GM12872 (cell line): ENCODE data around the gene BCL2L11.

Source experiments
- CTCF ChIP-seq: IDR thresholded peaks from 3 replicates; pipeline ENCODE4 v1.5.1; 2011; ENCODE audit warnings: low read depth, mild to moderate bottlenecking, low read length, moderate library complexity; ENCODE audit not compliant: insufficient read depth

Gene BCL2L11

DNA sequence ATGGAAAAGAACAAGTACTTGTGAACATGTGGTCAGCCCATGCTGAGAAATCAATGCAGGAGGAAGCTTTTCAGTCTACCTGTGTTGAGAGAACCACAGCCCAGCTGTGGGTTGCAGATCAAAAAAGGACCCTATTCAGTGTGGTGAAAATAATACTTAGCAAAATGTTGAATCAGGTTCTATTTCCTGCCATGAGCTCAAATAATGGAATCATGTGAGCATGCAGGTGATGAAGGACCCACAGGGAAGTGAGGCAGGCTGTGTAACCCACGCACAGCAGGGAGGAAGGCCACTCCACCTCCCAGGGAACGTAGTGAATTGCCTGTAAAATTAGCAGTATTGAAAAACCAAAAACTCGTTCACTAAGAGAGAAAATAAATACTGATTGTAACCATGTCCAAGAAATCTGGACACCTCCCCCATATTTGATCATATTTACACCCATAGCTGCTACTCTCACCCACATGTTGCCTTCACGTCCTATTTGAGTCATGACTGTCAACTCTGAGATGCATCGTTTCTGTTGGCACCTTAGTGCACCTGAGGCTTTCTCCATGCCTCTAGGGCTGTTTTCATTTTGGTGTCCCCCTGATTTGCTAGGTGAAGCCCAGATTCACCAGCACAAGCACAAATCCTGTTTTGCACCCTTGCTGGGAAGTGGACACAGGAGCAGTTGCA, 20.5 kb upstream of the BCL2L11 start:
- TF ChIP-seq CTCF = no peak

DNA sequence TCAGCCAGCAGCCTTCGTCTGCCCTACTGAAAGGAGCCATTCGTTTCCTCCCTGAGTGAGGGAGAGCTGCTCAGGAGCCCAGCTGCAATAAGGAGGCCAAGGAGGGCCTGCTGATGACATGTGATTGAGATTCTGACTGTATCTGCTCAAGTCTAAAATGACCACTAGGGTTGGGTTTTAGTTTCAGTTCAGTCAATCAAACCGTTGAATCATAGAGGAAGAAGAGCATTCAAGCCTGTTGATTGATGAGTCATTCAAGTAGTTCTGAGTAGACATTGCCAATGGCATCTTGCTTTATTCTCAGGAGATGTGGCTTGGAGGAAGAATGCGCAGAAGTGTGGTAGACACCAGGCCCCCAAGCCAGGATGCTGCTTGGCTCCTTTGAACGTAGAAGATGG, 19.9 kb upstream of the BCL2L11 start:
- TF ChIP-seq CTCF = peak; percentile 46

GRCh38 chr2:111101592-111101991, 19.1 kb upstream of the BCL2L11 start:
- TF ChIP-seq CTCF = no peak

DNA sequence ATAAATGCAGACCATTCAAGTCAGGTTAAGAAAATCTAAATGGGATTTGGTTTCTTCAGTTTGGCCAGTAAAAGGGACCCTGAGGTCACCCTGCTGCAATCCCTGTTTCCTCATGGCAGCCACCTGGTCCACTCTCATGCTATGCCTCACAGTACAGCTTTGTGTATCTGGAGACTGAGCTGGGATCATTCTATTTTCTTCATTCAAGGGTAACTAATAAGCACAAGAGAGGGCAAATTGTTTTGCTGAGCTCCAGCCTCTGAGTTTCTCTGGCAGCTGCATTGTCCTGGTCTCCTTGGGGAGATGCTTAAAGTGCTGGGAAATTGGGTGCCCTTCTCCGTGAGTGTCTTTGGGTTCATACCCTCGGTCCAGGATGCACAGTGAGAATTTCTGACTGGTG, 18.5 kb upstream of the BCL2L11 start:
- no peak for TF ChIP-seq CTCF

DNA sequence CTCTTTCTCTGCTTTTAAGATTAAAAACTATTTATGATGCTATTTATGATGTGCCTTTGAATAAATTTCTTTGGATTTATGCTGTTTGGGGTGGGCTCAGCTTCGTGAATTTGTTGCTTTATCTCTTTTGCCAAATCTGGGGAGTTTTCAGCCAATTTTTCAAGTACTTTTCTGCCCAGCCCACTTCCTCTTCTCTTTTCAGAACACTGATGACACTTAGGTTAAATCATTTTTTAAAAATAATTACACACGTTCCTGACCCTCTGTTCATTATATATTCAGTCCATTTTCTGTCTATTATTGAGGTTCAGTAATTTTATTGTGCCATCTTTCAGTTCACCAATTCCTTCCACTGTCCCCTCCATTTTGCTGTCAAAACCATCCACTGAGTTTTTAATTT, 14.8 kb upstream of the BCL2L11 start:
- TF ChIP-seq CTCF = no peak

DNA sequence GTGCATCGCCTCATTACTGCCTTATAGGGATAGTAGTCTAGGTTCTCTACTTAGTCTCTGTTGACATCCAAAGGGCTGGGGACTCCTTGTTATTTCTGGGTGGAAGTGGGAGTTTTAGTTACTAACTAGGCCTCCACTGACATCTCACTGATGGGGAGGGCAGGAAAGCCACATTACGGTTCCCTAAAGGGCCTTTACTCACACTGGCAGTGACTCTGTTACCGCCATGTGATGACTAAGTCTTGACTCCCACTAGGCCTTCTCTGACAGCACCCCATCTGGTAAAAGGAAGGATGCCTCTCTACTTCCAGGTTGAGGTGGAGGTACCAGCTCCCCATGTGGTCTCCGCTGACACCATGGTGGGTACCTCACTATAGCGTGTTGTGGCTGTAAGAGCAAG, 14.0 kb upstream of the BCL2L11 start:
- TF ChIP-seq CTCF = no peak

DNA sequence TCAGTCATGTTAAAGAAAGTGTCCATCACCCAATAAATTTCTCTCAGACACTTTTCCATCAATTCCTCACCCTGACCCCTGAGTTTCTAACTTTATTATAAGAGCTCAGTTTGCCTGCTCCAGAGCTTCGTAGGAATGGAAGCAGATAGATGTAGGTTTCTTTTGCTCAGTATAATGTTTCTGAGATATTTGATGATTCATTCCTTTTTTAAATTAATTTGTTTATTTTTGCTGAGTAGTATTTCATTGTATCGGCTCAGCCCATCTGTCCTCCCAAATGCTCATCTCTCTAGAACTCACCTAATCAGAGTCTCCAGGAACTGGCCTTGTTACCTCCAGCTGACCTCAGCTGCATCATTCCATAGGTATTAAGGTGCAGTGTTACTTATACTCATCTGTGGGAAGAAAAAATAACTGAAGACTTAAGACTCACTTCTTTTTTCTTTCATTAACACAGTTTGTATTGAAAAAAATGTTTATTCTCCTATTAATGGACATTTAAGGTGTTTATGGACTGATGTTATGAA, 11.9 kb upstream of the BCL2L11 start:
- no peak for TF ChIP-seq CTCF
